Measurements from ENCODE around the gene C11orf42.

C11orf42 gene

DNA sequence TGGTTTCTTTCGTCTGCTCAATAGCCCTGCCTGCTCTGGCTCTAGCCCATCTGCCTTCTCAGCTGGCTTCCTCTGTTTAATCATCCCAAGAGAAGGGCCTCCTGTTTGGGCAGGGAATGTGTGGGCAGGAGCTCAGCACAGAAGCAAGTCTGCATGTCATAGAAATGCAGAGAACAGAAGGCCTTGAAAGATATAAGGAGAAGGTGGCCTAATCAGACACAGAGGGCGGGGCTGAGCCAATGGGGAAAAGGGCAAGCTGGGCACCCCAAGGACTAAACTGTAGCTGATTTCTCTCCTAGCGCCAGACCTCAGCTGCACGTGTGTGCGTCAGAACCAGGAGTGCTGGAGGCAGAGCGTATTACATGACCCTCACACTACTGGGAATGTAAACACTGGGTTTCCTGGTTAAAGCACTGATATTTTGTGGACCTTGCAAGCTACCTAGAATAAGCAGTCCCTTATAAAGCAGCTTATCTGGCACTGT lies 46.7 kb downstream of the C11orf42 start:
- DNase-seq (ENCODE audit: low read depth in 1 of 2, low spot score in 1 of 2) = no peak

DNA sequence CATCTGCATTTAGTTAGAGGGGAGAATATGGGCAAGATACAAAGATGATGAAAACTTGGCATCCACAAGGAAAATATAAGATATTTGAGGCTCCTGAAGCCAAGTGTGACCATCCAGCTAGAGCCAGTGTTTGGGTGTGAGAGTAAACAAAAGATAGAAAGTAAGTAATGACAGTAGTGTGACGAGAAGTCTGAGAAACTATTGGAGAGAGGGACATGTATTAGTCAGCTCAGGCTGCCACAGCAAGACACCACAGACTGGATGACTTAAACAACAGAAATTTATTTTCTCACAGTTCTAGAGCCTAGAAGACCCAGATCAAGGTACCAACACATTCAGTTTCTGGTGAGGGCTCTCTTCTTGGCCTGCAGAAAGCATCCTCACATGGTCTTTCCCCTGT lies 47.8 kb downstream of the C11orf42 start:
- DNase-seq (ENCODE audit: low read depth in 1 of 2, low spot score in 1 of 2) = no peak

DNA sequence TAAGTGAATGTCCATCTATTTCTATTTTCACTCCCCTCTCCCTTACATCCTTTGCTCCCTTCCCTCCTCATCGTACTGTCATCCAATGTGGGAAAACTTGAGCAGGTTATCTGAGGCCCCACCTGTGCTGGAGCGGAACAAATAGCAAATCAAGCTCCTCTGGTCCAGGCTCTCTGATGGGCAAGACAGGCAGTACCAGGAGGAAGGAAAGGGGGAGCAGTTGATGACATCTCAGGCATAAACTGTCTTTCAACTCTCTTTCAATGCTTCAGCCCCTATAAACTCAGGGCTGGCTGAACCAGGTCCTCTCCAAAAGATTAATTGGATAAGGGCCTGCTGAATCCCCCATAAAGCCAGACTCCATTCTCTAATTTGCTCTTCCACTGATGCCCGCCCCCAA lies 52.8 kb downstream of the C11orf42 start:
- DNase-seq (ENCODE audit: low read depth in 1 of 2, low spot score in 1 of 2) = no peak

DNA sequence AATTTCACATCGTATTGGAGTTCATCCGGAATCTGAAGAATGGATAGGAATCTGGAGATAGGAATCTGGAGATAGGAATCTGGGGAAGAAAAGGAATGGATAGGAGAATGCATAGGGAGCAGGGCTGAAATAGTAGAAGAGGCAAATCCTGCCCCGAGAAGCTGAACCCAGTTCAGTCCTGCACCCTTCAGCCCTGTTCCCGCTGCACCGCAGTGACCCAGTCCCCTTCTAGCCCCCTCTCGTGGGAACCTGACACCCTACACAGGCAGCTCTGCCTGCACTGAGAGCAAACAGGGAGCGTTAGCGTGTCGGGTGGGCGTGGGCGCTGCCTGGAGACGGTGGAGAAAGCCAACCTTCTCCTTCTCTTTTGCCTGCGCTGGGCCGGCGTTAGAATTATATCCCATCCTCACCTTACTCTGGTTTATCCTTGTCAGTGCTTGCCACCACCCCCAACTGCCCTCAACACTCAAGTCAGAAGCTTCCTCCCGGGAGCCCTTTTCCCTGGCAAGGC lies 53.3 kb downstream of the C11orf42 start:
- no peak for DNase-seq (ENCODE audit: low read depth in 1 of 2, low spot score in 1 of 2)

DNA sequence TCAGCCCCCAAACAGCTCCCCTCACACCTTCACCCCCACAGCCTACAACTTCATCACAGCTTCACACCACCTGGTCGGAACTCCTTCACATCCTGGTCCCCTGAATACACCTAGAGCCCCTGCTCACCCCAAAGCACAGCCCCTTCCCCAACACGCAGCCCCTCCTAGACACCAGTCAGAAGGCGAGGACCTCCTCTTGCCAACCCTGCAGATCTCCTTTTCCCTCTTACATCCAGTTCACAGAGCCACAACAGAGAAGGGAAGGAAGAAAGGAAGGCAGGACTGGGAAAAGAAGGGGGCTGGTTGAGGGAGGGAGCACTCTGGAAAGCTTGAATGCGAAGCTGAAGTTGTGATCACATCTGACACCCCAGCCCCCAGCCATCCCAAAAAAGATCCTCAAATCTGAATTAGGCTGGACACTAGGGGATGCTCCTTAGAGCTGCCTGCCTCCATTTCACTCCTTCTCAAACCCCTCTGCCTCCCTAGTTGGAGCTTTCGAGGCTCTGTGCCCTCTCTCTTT lies 54.9 kb downstream of the C11orf42 start:
- no peak for DNase-seq (ENCODE audit: low read depth in 1 of 2, low spot score in 1 of 2)

All from activated CD4-positive, alpha-beta T cell treated with anti-CD3 and anti-CD28 coated beads, Interleukin-2, amount 50 U/mL, for 24 hours (primary cell).